Activated CD8-positive, alpha-beta memory T cell treated with anti-CD3 and anti-CD28 coated beads for 48 hours (primary cell): Measurements from ENCODE around the gene TYMP.

Source experiments
- DNase-seq, 3 experiments: peaks; one replicate each; pipeline ENCODE4 v3.0.0-alpha.2; 2020; ENCODE audit warnings: low read depth in 2 of 3, low spot score in 2 of 3

TYMP gene

GRCh38 chr22:50485221-50486131, 44.3 kb downstream of the TYMP start:
- DNase-seq, result no peak

GRCh38 chr22:50483977-50484853, 45.6 kb downstream of the TYMP start:
- no peak for DNase-seq

DNA sequence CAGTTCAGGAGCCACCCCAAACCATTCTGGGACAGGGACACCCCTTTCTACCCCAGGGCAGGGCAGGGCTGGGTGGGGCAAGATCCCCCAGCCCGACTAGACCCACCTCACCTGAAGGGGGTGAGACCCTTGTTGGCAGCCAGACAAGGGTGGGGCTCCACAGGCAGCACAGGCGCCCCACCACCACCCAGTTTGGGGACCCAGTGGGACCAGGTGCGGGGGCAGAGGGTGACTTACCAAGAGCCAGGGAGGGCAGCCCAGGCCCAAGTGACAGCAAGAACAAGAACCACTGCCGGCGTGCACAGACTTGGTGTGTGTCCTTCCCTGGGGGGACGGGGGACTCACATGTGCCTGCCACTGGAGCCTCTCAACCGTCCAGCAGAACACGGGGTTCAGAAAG, 46.3 kb downstream of the TYMP start:
- no peak for DNase-seq

GRCh38 chr22:50483106-50483505, 46.7 kb downstream of the TYMP start:
- DNase-seq, result no peak

DNA sequence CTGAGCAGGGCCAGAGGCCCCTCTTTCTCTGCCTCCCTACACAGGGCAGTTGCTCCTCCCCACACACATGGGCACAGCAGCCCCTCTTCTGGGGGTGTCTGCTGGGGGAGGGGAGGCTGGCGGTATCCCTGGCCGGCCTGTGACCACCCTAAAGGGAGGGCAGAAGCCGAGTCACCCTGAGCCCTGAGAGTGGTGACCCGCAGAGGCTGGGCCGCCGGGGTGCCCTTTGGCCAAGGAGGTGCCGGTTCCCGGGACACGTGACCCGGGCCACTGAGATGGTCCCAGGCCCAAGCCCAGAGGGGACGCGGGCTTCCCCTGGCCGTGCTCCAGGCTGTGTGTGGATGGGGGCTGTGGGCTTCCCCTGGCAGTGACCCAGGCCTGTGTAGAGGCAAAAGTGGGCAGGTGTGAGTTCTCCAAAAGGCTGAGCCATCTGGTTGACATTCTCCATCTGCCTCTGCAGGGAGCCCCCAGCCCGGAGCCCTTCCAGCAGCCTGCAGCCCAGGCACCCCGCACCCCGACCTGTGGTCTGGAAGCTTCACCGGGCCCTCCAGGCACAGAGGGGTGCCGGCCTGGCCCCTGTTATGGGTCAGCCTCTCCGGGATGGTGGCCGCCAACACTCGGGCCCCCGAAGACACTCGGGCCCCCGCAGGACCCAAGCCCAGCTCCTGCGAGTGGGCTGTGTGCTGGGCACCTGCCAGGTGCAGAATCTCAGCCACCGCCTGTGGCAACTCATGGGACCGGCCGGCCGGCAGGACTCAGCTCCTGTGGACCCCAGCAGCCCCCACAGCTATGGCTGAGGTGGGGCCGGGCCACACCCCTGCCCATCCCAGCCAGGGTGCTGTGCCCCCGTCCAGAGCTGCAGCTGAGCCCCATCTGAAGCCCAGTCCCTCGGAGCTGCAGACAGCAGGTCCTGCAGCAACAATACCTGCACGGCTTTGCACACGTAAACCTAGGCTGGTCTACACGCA, 47.4 kb downstream of the TYMP start:
- no peak for DNase-seq

DNA sequence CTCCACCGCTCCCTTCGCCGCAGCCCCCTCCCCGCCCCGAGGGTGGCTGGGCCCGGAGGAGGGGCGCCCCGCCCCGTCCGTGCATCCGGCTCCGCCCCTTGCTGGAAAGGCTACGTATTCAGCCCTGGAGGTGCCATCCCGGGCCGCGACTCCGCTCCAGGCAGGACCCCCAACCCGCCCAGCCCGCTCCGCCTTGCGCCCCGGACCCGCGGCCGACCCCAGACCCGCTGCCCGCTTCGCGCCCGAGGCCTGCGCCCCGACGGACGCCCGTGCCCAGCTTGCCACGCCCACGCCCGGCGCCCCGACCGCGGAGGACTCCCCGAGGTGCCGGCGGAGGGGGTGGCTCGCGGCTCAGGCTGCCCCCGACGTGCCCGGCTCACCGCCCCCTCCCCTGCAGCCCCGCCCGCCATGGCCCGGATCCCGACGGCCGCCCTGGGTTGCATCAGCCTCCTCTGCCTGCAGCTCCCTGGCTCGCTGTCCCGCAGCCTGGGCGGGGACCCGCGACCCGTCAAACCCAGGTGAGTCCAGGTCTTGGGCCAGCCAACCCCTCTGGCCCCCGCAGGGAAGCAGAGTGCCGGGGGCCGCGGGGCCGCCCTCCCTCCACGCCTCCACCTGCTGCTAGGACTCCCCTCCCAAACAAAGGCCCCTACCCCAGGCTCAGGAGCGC, 48.2 kb downstream of the TYMP start, which contains the start of gene ADM2:
TSS of gene ADM2 (plus strand) at position 104 of the 667 bp plus-strand sequence. CDS start at position 409, 305 bp downstream.
- DNase-seq, result no peak

GRCh38 chr22:50481045-50481439, 48.8 kb downstream of the TYMP start:
- DNase-seq, result no peak

DNA sequence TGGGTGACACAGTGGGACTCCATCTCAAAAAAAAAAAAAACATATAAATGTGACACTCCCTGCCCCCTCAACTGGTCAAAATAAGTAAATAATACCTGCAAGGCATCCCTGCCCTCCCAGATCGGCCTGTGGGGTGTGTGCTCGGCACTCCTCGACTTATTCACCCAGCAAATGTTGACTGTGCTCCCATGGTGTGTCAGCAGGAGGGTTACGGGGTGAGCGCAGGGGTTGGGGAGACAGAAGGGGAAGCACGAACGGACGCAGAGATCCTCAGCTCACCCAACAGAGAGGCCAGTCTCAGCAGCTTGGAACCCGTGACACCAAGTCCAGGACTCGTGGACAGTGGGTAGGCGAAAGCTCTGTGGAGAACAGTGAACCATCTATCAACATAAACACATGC, 50.1 kb downstream of the TYMP start:
- DNase-seq, result no peak

DNA sequence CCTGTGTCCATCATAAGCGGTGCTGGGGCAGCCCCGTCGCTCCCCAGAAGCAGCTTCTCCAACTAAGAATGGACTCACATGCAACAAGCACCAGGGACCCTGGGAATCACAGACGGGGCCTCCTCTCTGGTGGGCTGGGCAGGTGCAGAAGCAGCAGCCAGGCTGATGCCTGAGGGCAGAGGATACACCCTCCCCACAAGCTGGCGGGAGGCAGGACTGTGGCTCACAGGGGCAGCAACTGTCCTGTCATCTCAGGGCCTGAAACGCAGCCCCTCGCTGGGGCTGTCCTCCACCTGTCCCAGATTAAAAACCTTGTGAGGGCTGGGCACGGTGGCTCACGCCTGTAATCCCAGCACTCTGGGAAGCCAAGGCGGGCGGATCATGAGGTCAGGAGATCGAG, 51.9 kb downstream of the TYMP start:
- no peak for DNase-seq

DNA sequence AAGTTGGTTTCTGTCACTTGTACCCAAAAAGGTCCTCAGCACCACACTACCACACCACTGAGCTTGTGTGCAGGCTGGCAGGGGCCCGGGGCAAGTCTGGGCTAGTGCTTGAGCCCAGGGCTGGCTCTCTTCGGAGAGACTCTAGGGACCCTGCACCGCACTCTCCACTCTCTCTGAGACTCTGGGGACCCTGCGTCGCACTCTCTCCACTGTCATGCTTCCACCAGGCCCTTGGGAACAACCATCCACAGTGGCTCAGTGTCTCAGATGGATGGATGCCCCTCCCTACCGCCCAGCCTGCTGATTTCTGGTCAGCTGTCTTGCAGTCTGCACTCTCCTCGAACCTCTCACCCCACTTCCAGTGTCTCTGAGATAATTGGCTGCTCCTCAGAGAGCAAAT, 52.9 kb downstream of the TYMP start:
- DNase-seq, result no peak
